Head of caudate nucleus (tissue), 42 donors: ENCODE measurements around the gene ACAT2.
"Not testable (repeated sequence)": the region's sequence is repeated elsewhere in the genome, so short reads cannot be mapped to it uniquely, and the experiment has no call there.

Source experiments
- DNase-seq, 42 donors: peaks; one replicate each; pipeline versions ENCODE4 v3.0.0 to v3.0.0-alpha.2; 2020 to 2021; ENCODE audit warnings: mixed read lengths in 7 of 42
- intact Hi-C: fragments of 100-400 bp; cut with DNase I; formaldehyde crosslinking; loops from one replicate; pipeline ENCODE4 v1.15.0; 2022

ACAT2 gene

DNA sequence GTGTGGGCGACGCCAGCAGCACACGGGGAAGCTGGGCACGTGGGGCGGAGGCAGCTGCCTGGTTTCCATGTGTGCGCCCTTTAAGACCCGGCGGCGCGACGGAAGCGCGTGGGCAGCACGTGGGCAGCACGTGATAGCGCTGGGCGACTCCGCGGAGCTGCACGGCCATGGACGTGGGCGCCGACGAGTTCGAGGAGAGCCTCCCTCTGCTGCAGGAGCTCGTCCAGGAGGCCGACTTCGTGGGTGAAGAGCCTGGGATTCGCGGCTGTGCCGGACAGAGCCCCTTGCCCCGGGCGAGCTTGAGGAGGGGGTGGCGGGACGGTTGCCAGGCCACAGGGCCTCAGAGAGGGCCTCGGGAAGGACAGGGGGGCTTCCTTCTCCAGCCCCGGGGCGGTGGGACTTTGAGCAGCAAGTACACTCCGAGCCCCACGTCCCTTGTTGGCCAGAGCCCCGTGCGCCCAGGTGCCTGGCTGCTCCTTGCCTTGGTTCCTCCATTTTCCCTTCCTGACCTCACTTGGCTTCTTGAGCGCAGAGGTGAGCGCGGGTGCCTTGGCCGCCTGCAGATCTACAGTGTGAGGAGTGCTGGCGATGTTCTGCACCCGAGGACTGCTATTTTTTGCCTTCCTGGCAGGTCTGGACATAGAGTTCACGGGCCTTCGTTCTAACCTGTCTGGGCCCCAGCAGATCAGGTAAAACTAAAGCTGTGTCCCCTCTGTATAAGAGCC is 38.5 kb downstream of the ACAT2 start, which contains the start of gene PNLDC1:
Gene PNLDC1, plus strand, starts transcription at position 136 of the 725 bp plus-strand sequence. Its CDS starts 32 bp downstream, at position 168.
- peak in 37 of 42 donors; percentile 23 to 76 (median 54) for DNase-seq
- intact Hi-C loops = no loop called here

DNA sequence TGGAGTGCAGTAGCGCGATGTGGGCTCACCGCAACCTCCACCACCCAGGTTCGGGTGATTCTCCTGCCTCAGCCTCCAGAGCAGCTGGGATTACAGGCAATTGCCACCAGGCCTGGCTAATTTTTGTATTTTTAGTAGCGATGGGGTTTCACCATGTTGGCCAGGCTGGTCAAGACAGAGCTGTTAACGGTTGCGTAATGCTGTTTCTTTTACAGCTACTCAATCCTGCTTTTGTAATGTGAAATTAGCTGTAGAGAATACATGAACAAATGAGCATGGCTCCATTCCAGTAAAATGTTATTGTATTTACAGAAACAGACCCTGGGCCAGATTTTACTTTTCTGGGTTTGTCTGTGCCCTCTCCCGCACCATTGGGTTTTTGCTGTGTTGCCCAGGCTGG is 40.1 kb downstream of the ACAT2 start:
- intact Hi-C loops = no loop called here
- DNase-seq = no peak

DNA sequence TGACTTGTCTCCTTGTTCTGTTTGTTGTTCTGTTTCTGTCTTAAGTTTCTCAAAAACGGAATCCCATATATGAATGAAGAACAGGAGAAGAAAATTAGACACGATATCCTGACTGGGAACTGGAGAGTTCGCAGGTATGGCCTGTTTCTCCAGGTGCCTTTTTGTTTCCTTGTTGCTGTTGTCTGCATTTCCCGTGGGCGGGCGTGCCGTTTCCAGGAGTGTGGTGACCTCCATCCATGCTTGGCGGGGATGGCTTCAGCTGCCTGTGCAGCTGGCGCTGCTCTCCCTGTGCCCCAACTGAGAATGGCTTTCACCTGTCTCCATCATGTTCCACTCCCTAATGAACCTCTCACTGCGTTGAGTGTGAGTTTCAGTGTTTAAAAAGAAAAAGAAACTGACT is 42.7 kb downstream of the ACAT2 start:
- DNase-seq = peak in 2 of 42 donors; percentile 18 to 31
- intact Hi-C loops = no loop called here

DNA sequence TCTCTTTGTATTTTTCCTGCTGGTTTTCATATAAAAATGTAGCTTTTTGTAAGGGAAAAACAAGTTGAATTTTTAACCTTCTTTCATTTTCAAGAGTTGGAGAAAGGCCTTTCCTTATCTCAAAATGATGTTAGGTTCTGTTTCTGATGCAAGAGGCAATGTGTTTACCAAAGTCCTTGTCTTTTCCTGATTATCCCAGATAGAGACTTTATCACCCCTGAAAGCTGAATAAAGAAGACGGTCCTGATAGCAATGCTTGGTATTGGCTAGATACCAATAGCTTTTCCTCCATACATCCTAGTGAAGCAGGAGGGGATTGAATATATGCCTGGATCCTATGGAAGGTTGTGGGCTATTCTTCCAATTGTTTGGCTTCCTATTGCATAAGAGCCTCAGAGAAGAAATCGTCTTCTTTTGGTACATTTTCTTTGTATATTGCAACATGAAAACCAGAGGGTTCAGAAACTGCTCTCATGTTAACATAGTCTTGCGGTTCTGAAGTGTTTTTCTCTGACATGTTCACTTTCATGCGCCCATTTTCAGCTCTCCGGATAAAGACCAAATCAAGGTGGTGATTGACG is 43.7 kb downstream of the ACAT2 start:
- intact Hi-C loops = no loop called here
- no peak for DNase-seq

DNA sequence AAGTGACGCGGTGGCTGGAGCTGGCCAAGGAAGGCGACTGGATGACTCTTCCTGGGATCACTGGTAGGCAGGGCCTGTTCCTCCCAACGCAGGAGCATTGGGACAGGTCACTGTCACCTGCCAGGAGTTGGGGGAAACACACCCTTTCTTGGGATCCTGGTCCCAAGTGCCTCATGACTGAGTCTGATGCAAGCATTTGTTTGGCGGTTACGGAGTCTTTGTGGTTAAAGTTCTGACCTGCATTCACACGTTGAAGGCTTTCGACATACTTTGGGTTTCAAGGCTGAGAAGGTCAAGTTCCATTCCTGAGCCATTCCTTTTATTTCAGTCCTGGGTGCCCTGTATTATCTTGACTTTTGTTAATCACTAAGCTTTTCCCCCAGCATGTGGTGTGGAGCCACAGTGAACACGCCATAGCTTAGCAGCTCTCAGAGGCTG is 44.2 kb downstream of the ACAT2 start:
- intact Hi-C loops = no loop called here
- peak in 3 of 42 donors; percentile 3 to 30 (median 18) for DNase-seq

DNA sequence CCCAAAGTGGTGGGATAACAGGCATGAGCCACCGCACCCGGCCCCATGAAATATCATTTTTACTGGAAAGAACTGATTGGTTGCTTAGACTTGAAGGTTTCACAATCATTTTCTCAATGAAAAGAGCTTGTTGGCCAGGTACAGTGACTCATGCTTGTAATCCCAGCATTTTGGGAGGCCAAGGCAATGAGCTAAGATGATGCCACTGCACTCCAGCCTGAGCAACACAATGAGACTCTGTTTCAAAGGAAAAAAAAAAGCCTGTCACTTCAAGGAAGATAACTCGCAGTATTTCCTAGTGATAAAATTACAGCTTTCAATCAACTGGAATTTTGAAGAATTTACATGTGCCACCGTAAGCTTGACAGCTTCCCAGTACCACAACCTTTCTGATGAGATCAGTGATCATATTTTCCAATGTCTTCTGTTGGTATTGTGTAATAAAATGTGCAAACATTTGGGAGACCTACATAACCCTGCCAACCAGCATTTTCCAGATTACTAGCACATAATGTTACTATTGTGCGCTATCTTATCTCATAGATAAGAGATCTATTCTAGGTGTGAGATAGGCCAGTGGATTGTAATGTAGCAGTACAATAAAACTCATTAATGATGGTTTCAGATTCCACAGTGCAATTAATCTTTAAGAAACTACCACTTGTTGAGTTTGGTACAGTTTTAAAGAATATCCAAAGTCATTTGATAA is 45.5 kb downstream of the ACAT2 start:
- DNase-seq = peak in 2 of 42 donors; percentile 4 to 12

DNA sequence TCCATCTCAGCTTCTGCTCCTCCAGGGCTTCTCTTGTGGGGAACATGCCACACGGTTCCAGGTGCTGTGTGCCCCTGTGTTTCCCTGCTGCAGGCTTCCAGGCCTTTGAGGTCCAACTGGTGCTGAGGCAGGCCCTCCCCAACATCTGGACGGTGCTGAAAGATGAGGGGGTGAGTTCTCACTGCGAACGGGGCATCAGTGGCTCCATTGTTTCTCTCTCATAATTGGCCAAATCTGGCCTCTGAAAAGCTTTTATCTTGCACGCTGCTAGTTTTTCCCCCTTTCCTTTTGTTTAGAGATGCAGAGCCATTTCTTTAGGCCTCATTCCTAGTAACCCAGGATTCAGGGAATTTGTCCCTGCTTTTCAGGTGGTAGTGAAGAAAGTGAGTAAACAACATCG is 46.8 kb downstream of the ACAT2 start:
- peak in 15 of 42 donors; percentile 19 to 74 (median 42) for DNase-seq
- intact Hi-C loops = no loop called here

More for the DNA sequence above, 45.5 kb downstream of the ACAT2 start:
- intact Hi-C loops = no loop called here

DNA sequence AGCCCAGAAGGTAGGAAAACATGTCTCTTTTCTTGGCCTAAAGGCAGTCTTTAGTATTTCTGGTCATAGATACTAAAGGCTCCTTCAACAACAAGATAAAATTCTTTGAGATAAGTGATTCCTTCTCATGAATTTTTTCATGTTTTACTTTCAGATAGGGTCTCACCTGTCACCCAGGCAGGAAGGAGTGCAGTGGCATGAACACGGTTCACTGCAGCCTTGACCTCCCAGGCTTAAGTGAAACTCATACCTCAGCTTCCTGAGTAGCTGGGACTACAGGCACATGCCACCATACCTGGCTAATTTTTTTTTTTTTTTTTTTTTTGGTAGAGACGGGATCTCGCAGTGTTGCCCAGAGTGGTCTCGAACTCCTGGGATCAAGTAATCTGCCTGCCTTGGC is 47.3 kb downstream of the ACAT2 start:
- DNase-seq = no peak
- intact Hi-C loops = no loop called here

DNA sequence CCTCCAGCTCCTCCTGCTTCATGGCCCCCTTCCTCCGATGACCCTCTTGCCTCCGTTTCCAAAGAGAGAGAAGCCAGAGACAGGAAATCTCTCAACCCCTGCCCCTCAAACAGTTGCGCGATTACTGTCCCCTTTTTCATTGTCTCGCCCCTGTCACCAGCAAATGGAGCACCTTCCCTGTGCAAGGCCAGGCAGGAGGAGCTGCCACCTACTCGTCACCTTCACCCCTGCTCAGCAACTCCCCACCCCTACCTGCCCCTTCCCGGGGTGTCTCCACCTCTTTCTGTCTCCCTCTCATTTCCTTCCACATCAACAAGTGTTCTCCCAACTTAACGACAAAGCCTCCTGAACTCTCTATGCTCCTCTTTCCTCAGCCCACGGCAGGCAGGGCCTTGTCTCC is 51.9 kb downstream of the ACAT2 start:
- intact Hi-C loops = no loop called here
- DNase-seq = no peak

DNA sequence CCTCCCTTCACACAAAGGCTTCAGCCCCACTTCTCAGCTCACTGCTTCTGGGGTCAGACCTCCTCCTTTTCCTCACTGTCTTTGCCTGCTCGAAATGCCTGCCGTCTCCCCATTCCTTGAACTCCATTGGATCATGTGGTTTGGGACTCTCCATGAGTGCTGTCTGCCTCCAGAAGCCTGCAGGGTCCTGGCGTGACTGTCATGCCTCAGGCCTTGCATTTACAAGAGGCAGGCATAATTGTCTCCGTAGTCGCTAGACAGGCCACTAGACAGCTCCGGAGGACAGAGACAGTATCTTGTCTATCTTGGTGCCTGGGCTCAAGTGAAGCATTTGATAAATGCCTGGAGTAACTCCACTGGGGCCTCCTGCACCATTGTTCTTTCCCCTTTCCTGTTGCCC is 53.6 kb downstream of the ACAT2 start:
- no peak for DNase-seq

DNA sequence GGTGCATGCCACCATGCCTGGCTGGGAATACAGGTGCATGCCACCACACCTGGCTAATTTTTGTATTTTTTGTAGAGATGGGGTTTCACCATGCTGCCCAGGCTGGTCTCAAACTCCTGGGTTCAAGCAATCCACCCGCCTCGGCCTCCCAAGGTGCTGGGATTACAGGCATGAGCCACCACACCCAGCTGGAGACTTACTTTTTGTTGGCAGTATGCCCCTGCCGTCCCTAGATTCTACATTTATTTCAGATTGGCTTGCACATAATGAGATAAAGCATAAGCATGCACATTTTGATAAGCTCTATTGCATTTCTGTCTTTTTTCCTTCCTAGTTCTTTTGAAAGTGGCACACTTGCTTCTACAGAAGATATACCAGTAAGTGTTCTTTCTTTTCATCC is 54.9 kb downstream of the ACAT2 start:
- intact Hi-C loops, DNase-seq: not testable (repeated sequence)

More for the DNA sequence above, 53.6 kb downstream of the ACAT2 start:
- intact Hi-C loops = no loop called here

DNA sequence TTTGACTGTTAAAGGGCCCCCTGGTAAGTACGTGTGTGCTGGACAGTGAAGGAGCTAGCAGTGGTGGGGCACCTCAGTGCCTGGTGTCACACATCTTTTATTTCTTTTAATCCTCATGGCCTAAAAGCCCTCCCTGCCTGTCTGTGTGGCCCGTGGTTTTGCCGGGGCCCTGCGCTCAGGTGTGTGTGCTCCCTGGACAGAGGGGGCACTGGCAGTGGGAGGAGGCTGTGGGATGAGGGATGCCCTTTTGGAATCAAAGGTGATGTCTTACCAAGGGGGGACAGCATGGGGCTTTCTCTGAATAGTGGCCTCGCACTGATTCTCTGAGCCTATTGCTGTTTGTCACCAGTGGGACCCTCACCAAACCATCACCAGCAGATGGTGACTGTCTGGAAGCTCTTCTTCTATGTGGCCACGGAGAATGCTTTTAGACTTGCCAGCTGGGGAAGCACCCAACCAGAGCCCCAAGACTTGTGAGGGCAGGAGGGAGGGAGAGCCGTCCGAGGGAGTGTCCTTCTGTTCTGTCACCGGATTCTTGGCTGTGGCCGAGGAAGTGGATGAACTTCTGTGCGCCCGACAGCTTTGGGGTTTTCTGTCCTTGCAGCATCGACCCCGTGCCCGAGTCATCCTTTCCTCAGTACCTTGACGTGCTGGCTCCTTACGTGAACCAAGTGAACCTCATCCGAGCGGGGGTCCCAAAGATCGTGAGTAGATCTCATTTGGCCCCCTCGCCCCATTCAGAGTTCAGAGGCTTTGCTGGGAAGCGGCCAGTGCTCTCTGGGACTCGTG is 56.3 kb downstream of the ACAT2 start:
- no peak for DNase-seq
- intact Hi-C loops = no loop called here

DNA sequence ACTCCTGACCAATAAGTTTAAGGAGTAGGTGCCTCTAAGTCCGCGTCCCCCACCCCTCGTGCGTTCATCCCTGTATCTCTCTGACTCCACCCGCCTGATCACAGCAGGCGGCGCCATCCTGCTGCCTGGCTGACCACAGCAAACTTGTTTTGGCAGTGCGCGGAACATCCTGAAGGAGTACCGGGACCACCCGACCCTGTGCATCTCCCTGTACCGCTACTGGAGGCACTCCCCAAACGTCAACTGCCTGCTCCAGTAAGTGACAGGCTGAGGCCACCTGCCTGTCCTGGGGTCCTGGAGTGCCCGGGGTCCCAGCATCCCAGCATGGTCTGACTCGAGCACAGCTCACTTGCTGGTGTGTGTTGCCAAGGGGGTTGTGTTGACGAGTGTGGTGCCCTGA is 57.3 kb downstream of the ACAT2 start:
- no peak for DNase-seq
- intact Hi-C loops = no loop called here

DNA sequence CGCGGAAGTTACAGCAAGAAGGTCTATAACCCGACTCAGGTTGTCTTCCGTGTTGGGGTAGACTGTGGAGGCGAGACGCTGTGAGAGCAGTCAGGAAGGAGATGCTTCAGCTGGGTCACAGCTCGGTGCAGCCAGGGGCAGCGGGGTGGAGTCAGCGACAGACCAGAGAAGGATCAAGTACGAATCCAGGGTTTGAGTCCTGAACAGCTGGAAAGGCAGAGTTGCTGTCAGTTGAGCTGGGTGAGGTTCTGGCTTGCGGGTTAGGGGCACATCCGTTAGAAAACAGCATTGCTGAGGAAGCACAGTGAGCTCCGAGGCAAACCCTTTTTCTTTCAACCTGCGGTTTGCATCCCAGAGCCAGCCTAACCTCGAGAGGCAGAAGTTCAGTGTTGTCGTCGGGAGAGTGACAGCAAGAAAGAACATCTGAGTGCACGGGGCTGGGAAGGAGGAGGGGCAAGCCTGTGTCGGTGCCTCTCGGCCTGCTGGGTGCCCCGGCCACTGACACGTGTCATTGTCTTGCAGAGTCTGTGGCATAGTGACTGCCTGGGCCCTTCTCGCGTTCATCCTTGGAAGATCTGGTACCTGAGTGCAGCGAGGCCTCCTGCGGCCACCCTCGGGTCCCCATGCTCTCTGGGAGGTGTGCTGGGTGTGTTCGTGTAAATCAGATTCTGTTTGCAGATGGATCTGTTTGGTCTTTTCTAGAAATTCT is 58.2 kb downstream of the ACAT2 start:
- peak in 2 of 42 donors; percentile 26 to 34 for DNase-seq
- intact Hi-C loops = no loop called here

DNA sequence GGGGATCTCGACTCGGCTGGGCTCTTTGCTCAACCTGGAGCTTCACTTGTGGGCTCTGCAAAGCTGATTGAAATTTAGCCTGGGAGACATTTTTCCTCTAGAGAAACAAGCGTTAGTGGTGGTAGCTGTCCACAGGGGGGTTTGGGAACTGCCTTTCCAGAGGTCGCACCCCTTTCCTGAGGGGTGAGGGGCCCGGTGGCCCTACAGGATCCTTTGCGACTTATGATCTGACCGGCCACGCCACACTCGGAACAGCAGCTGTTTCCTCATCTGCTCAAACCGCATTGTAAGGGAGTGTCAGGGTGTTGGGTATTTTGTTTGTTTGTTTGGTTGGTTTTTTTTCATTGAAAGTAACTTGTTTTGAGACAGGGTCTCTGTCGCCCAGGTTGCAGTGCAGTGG is 59.3 kb downstream of the ACAT2 start:
- intact Hi-C loops = no loop called here
- DNase-seq = no peak

DNA sequence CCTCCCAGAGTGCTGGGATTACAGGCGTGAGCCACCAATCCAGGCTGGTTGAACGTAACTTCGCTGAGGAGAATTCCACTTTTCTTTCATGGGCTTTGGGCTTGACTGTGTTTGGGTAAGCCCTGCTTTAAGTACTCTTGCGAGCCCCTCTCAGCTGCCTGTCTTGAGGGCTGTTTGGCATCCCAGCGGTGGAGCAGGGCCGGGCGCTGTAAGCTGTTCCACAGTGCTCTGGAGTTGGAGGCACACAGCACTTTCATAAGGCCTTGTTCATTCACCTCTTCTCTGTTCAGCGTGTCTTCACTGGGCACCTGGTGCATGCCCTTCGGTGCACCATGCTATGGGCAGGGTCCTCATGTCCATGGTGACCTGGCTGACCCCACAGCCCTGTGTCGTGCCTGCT is 59.9 kb downstream of the ACAT2 start:
- no peak for DNase-seq
- intact Hi-C loops = no loop called here

DNA sequence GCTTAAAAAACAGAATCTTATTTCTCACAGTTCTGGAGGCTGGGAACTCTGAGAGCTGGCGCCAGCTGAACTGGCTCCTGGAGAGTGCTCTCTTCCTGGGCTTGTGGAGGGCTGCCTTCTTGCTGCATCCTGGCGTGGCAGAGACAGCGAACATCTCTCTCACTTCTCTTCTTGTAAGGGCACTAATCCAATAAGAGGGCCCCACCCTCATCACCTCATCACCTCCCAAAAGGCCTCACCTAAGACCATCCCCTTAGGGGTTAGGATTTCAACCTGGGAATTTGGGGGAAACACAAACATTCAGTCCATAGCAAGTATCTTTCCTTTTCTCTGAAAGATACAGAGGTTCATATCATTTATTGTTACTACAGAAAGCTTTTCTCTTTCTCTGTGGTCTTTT is 62.1 kb downstream of the ACAT2 start:
- intact Hi-C loops = no loop called here
- no peak for DNase-seq

DNA sequence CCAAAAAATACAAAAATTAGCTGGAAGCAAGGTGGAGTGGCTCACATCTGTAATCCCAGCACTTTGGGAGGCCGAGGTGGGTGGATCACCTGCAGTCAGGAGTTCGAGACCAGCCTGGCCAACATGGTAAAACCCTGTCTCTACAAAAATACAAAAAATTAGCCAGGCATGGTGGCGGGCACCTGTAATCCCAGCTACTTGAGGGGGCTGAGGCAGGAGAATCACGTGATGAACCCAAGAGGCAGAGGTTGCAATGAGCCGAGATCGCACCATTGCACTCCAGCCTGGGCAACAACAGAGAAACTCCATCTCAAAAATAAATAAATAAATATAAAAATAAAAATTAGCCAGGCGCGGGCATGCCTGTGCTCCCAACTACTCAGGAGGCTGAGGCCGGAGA is 62.8 kb downstream of the ACAT2 start:
- DNase-seq, intact Hi-C loops: not testable (repeated sequence)

DNA sequence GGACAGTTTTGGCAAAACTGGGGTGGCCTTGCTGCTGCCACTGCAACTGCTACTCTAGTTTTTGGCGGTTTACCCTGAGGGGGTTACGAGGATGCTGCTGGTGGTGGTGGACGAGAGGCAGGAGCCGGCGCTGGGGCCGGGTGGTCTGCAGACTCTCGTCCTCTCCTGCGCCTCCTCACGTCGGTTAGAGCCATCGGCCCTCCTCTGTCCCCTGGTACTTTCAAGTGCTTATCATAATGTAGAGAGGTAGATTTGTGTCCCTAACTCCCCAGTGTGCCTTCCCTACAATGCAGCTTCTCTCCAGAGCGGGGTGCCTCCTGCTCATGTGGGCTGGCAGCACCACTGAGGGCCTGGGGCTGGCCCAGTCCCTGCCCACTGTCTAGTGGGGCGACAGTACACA is 64.2 kb downstream of the ACAT2 start:
- intact Hi-C loops = no loop called here
- DNase-seq = no peak
